GM21381 (cell line): Measurements from ENCODE around the gene ANKH.

Experiments
- ATAC-seq: cut with Tn5 transposase; IDR thresholded peaks from one replicate; pipeline ENCODE4 v1.9.1; 2021; ENCODE audit warnings: mild to moderate bottlenecking, moderate library complexity; ENCODE audit not compliant: unreplicated experiment

ANKH gene

GRCh38 chr5:14767053-14767452 lies 104.5 kb downstream of the ANKH start:
- no peak for ATAC-seq

- no peak for ATAC-seq
Observed at GRCh38 chr5:14766584-14766983, 105.0 kb downstream of the ANKH start.

GRCh38 chr5:14765587-14765986 lies 106.0 kb downstream of the ANKH start:
- ATAC-seq = no peak

GRCh38 chr5:14762549-14763216 lies 108.9 kb downstream of the ANKH start:
- ATAC-seq = no peak

- no peak for ATAC-seq
Observed at GRCh38 chr5:14760548-14761002, 111.0 kb downstream of the ANKH start.

- ATAC-seq = no peak
Observed at GRCh38 chr5:14759744-14760547, 111.6 kb downstream of the ANKH start.

GRCh38 chr5:14757850-14758249 lies 113.7 kb downstream of the ANKH start:
- ATAC-seq = no peak

- no peak for ATAC-seq
Observed at GRCh38 chr5:14756478-14756877, 115.1 kb downstream of the ANKH start.

- ATAC-seq = no peak
Observed at GRCh38 chr5:14753947-14754346, 117.6 kb downstream of the ANKH start.

- no peak for ATAC-seq
Observed at GRCh38 chr5:14753292-14753691, 118.3 kb downstream of the ANKH start.

- ATAC-seq = no peak
Observed at GRCh38 chr5:14752497-14753071, 119.0 kb downstream of the ANKH start.

- no peak for ATAC-seq
Observed at GRCh38 chr5:14750712-14751111, 120.9 kb downstream of the ANKH start.

- no peak for ATAC-seq
Observed at GRCh38 chr5:14749579-14750101, 121.9 kb downstream of the ANKH start.

GRCh38 chr5:14748180-14748900 lies 123.2 kb downstream of the ANKH start:
- no peak for ATAC-seq

GRCh38 chr5:14745753-14746152 lies 125.8 kb downstream of the ANKH start:
- no peak for ATAC-seq

- ATAC-seq = no peak
Observed at GRCh38 chr5:14745188-14745563, 126.4 kb downstream of the ANKH start.

- no peak for ATAC-seq
Observed at GRCh38 chr5:14744296-14745187, 127.0 kb downstream of the ANKH start.

GRCh38 chr5:14743601-14744295 lies 127.8 kb downstream of the ANKH start:
- ATAC-seq = no peak

- ATAC-seq = no peak
Observed at GRCh38 chr5:14742498-14742897, 129.1 kb downstream of the ANKH start.
